SW480 (cell line): Measurements from ENCODE around the gene GOLPH3L.
"Not testable (repeated sequence)": the region's sequence is repeated elsewhere in the genome, so short reads cannot be mapped to it uniquely, and the experiment has no call there.

Experiments used
- DNase-seq: peaks from one replicate; pipeline ENCODE4 v3.0.0-alpha.2; 2016; ENCODE audit warnings: low spot score

GOLPH3L gene

GRCh38 chr1:150696995-150697927 is at the start of gene GOLPH3L:
Gene GOLPH3L, minus strand, starts transcription at chr1:150697154. Its CDS starts 2,316 bp downstream, at chr1:150694838.
- peak; percentile 99 for DNase-seq

GRCh38 chr1:150730130-150730721 is 33.3 kb upstream of the GOLPH3L start:
- DNase-seq = no peak

DNA sequence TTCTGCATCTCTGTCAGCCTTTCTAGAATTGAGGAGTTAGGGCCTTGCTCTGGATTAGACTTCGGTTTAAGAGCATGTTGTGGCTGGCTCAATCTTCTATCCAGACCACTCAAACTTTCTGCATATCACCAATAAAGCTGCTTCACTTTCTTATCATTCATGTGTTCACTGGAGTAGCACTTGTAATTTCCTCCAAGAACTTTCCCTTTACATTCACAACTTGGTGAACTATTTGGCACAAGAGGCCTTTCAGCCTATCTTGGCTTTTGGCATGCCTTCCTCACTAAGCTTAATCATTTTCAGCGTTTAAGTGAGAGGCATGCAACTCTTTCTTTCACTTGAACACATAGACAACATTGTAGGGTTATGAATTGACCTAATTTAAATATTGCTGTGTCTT is 27.4 kb upstream of the GOLPH3L start:
- DNase-seq = no peak

DNA sequence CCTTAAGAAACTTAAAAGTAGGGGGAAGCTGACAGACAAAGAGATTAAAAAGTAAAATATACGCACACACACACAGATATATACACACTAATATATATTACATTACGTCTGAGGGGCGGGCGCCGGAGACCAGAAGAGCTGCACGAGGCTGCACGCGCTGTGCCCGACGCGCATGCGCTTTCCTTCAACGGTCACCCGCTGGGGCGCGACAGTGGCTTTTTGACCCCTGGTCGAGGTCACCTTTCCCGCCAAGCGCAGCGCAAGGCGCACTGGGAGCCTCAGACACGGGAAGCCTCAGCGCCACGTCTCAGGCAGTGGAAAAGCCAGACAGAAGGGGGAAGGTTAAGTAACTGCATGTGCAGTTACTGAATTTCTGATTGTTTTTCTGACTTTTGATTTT is 23.7 kb upstream of the GOLPH3L start, which contains the start of gene HORMAD1:
Gene HORMAD1 (minus strand): TSS at position 193 of the 400 bp plus-strand sequence. CDS start 1,390 bp downstream, outside the sequence.
- no peak for DNase-seq

DNA sequence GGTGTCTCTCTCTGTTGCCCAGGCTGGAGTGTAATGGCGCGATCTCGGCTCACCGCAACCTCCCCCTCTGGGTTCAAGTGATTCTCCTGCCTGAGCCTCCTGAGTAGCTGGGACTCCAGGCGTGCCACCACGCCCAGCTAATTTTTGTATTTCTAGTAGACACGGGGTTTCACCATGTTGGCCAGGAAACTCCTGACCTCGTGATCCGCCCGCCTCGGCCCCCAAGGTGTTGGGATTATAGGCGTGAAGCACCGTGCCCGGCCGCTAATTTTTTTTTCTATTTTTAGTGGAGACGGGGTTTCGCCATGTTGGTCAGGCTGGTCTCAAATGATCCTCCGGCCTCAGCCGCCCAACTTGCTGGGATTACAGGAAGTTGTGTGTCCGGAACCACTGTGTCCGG is 23.1 kb upstream of the GOLPH3L start:
- DNase-seq = no peak

GRCh38 chr1:150718225-150718891 is 21.4 kb upstream of the GOLPH3L start:
- DNase-seq = no peak

GRCh38 chr1:150709031-150709430 is 12.1 kb upstream of the GOLPH3L start:
- DNase-seq = not testable (repeated sequence)

DNA sequence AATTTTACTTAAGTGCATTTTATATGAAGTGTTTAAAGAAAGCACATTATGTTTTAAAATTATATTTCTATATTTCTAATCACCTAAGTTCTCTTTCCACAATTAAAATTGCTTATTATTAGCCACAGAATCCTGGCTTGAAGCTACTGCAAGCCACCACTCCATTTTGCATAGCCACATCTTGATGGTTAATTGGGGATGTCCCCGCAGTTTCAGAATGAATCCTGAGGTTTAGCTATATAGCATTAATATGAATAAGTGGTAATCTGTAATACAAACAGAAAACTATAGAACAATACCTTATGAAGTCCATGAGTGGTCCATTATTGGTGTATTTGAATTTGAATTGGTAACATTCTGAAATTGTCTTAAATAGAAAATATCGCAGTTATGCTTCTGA is 11.6 kb upstream of the GOLPH3L start:
- DNase-seq = no peak

DNA sequence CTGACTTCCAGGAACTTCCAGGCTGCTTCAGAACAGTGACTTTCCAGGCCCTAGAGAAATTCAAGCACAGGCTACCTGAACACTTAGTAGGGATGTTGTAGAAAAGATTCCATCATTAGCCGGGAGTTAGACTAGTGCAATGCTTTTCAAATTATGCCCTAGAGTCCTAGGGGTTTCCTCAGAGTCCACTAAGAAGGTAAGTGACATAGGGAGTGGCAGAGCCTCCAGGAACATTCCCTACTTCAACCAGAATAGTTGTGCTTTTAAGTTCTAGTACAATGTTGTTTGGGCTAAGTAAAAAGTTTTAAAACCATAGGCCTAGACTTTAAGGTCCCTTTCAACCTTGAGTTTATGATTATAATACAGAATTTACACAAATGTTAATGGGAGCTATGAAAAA is 9.1 kb upstream of the GOLPH3L start:
- no peak for DNase-seq

DNA sequence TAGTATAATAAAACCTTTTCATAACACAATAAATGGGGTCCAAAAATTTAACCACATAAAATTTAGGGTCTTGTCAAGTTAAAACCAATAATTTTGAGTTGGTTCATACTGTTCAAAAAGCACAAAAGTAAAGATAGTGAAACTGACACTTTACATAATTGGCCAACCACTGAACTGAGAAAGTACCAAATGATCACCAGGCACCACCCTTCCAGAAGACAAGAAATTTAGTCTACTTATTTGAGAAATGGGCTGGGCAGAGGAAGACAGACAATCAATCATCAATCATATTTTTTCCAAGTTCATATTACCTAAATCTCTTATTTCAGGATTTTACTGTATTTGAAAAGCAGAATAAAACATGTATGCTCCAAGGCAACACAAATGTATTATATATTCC is 6.5 kb upstream of the GOLPH3L start:
- no peak for DNase-seq

GRCh38 chr1:150696590-150696989 is 364 bp downstream of the GOLPH3L start:
- DNase-seq = peak; percentile 16

DNA sequence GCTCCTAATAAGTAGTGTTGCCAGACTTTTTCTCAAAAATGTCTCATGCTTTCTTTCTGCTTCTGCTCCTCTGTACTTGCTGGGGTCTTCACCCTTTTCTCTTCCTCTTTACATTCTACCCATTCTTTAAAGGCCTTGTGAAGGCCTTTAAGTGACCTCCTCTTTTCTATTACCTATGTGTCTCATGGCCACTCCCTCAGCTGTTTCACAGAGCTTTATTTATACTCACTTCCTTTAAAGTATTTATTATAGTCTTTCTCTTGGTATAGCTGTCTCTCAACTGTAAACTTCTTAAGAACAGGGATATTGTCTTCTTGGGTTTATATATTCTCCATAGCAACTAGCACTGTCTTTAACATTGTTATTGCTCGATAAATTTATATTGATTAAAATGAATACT is 792 bp downstream of the GOLPH3L start:
- DNase-seq = no peak

- no peak for DNase-seq
These were observed 1.4 kb downstream of the GOLPH3L start for GRCh38 chr1:150695561-150695960.

GRCh38 chr1:150692720-150693119 is 4.2 kb downstream of the GOLPH3L start:
- DNase-seq = no peak

DNA sequence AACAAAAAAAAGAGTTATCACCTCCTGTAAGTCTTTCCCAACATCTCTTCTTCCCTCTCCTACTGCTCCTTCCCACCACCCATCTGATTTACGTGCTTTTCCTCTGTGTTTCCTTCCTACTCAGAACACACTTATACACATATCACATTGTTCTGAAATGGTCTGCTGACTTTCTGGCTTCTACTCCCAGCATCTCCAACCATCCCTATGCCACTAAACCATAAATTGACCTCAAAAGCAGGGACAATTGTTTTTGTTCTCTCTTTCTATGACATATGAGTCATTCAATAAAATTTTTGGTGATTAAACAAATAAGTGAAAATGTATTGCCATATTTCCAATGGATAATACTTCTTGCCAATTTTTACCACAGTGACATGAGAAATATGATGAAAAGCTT is 8.2 kb downstream of the GOLPH3L start:
- no peak for DNase-seq

DNA sequence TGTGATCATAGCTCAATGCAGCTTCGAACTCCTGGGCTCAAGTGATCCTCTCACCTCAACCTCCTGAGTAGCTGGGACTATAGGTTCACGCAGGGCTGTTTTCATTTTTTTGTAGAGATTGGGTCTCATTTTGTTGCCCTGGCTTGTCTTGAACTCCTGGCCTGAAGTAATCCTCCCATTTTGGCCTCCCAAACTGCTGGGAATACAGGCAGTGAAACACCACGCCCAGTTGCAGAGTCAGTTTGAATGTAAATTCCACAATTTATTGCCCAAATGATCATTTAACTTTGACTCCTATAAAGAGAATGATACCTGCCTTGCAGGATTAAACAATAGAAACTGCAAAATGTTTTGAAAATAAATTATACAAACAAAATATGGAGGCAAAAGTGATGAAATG is 10.7 kb downstream of the GOLPH3L start:
- DNase-seq = no peak

DNA sequence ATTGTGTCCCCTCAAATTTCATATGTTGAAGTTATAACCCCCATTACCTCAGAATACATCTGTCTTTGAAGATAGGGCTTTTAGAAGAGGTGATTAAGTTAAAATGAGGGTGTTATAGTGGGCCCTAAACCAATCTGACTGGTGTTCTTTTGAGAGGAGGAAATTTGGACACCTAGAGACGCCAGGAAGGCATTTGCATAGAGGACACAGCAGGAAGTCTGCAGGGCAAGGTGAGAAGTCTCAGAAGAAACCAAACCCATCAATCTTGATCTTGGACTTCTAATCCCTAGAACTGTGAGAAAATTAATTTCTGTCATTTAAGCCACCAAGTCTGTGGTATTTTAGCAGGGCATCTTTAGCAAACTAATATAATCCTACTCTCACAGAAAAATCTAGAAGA is 13.0 kb downstream of the GOLPH3L start:
- DNase-seq = no peak

DNA sequence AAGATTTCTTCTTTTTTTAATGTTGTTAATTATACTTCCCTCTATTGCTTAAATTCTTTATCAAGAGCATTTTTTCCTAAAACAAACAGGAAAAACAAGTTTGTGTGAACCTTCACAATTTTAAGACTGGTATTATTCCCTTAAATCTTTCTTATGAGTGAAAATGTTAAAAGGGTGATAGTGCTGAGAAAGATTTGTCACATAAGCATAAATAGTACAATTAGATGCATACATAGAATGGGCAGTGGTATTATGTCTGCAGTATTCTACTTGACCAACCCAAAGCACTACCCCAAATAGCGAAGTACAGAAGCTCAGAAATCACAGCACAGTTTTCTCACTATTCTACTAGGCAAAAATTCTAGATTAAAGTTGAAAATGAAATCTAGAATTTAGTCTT is 18.0 kb downstream of the GOLPH3L start:
- DNase-seq = no peak

- DNase-seq = no peak
These were observed 22.1 kb downstream of the GOLPH3L start for GRCh38 chr1:150674881-150675280.

DNA sequence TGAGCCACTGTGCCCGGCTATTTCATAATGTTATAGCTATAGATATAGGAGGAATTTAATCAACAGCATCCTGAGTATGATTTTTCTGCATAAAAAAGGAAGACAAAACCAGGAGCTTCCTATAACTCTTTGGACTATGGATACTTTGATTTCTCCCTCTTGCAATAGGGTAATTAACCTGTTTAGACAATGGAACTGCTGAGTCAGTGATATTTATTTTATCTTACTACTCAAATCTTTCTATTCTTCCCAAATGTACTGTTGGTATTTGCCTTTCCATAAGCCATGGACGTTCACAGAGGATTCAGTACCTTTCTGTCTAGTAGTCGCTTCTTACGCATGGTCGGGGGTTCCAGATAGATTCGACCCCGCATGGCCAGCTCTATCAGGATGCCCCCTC is 33.6 kb downstream of the GOLPH3L start:
- DNase-seq = no peak

GRCh38 chr1:150662811-150663210 is 34.1 kb downstream of the GOLPH3L start:
- no peak for DNase-seq

- DNase-seq = no peak
These were observed 35.8 kb downstream of the GOLPH3L start for GRCh38 chr1:150661156-150661555.

DNA sequence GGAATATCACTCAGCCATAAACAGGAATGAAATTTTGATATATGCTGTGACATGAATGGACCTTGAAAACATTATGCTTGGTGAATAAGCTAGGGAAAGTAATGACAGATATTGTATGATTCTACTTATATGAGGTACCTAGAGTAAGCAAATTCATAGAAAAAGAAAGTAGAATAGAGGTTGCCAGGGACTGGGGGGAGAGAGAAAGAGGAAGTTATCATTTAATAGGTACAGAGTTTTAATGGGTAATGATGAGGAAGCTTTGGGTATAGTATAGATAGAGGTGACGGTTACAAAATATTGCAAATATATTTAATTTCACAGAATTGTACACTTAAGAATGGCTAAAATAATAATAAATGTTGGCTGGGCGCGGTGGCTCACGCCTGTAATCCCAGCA is 36.4 kb downstream of the GOLPH3L start:
- DNase-seq = no peak
